Activated T-helper 2 cell treated with anti-CD3 and anti-CD28 coated beads, Interferon-gamma antibody, Interleukin-2, Interleukin-4, amounts not matched to agents 10 μg/mL and 5 μg/mL and 100 μg/mL, durations not matched to agents 14 hours and 24 hours and 36 hours (primary cell): ENCODE results near the gene ZNF593OS. TPM values are rescaled to one million over a fixed set of nuclear protein-coding genes. Genes with fewer than 3 reads are reported as not detected.
A peak's percentile ranks its signal among the peaks of the same experiment; 100 is the strongest.

Source experiments
- DNase-seq: peaks from one replicate; pipeline ENCODE4 v3.0.0; 2021; ENCODE audit warnings: low spot score
- H3K27ac Mint-ChIP-seq: one replicate; pipeline ENCODE4 v1.8.0; 2021; ENCODE audit warnings: mixed read lengths
- H3K27me3 Mint-ChIP-seq: one replicate; pipeline ENCODE4 v1.8.0; 2021; ENCODE audit warnings: low read depth, mixed read lengths
- H3K36me3 Mint-ChIP-seq: one replicate; pipeline ENCODE4 v1.8.0; 2021; ENCODE audit warnings: low read depth, mixed read lengths
- H3K4me1 Mint-ChIP-seq: one replicate; pipeline ENCODE4 v1.8.0; 2021; ENCODE audit warnings: low read depth, mixed read lengths
- H3K4me3 Mint-ChIP-seq: one replicate; pipeline ENCODE4 v1.8.0; 2021; ENCODE audit warnings: low read depth, mild to moderate bottlenecking, moderate library complexity, mixed read lengths
- H3K9me3 Mint-ChIP-seq: one replicate; pipeline ENCODE4 v1.8.0; 2021; ENCODE audit warnings: mixed read lengths
- intact Hi-C: fragments of 100-400 bp; cut with micrococcal nuclease; formaldehyde crosslinking; loops from one replicate; pipeline ENCODE4 v1.15.1; 2023
- total RNA-seq: library from RNA; stranded (reverse); gene quantifications from 2 replicates; pipeline ENCODE4 v1.2.3, GENCODE V29; 2022

The ZNF593OS gene
- total RNA-seq, 1 donor from 2014 or later, result not detected

- H3K36me3 Mint-ChIP-seq, result no peaks in the 10 kb centered on the region
- H3K9me3 Mint-ChIP-seq, result no peaks in the 10 kb centered on the region
- peaks cover 2% of the 10 kb centered on the region for H3K27me3 Mint-ChIP-seq
- no peak overlapping the region for H3K4me3 Mint-ChIP-seq
- peaks cover 23% of the 10 kb centered on the region for H3K4me1 Mint-ChIP-seq
- intact Hi-C loops, result no loop called here
- no peak overlapping the region for H3K27ac Mint-ChIP-seq
- no peak for DNase-seq
Observed at GRCh38 chr1:26195805-26196204, 24.2 kb upstream of the ZNF593OS start.

GRCh38 chr1:26191739-26192138 is 20.1 kb upstream of the ZNF593OS start:
- intact Hi-C loops, result no loop called here
- no peaks in the 10 kb centered on the region for H3K36me3 Mint-ChIP-seq
- H3K9me3 Mint-ChIP-seq, result no peaks in the 10 kb centered on the region
- H3K27me3 Mint-ChIP-seq, result peaks cover 2% of the 10 kb centered on the region
- peak overlapping the region; percentile 62 for H3K27ac Mint-ChIP-seq
- H3K4me1 Mint-ChIP-seq, result peaks cover 15% of the 10 kb centered on the region
- peak overlapping the region; percentile 13 for H3K4me3 Mint-ChIP-seq
- DNase-seq, result no peak

- H3K4me1 Mint-ChIP-seq, result peaks cover 15% of the 10 kb centered on the region
- intact Hi-C loops, result no loop called here
- H3K9me3 Mint-ChIP-seq, result no peaks in the 10 kb centered on the region
- H3K27me3 Mint-ChIP-seq, result peaks cover 2% of the 10 kb centered on the region
- no peak for DNase-seq
- H3K4me3 Mint-ChIP-seq, result no peak within 1 kb of the TSS
- H3K36me3 Mint-ChIP-seq, result no peaks in the 10 kb centered on the region
- H3K27ac Mint-ChIP-seq, result peak within 1 kb of the TSS; percentile 13
Observed at GRCh38 chr1:26190373-26190987, 18.8 kb upstream of the ZNF593OS start, which contains the start of gene CATSPER4. Gene CATSPER4 (plus strand): TSS chr1:26190602. CDS start chr1:26190628, 26 bp downstream.

GRCh38 chr1:26189751-26190275 is 18.2 kb upstream of the ZNF593OS start:
- Mint-ChIP-seq H3K4me1 (peaks cover 15% of the 10 kb centered on the region), H3K4me3 (no peak overlapping the region), H3K9me3 (no peaks in the 10 kb centered on the region), H3K36me3 (no peaks in the 10 kb centered on the region), H3K27ac (no peak overlapping the region), H3K27me3 (no peaks in the 10 kb centered on the region)
- intact Hi-C loops, result no loop called here
- no peak for DNase-seq

- intact Hi-C loops, result no loop called here
- no peak for DNase-seq
- Mint-ChIP-seq H3K27ac (no peak overlapping the region), H3K4me3 (no peak overlapping the region), H3K4me1 (peaks cover 15% of the 10 kb centered on the region), H3K36me3 (no peaks in the 10 kb centered on the region), H3K27me3 (no peaks in the 10 kb centered on the region), H3K9me3 (no peaks in the 10 kb centered on the region)
Observed at GRCh38 chr1:26189331-26189730, 17.7 kb upstream of the ZNF593OS start.

- intact Hi-C loops, result no loop called here
- Mint-ChIP-seq H3K27me3 (no peaks in the 10 kb centered on the region), H3K4me3 (no peak overlapping the region), H3K27ac (no peak overlapping the region), H3K36me3 (no peaks in the 10 kb centered on the region), H3K9me3 (no peaks in the 10 kb centered on the region), H3K4me1 (peaks cover 9% of the 10 kb centered on the region)
- DNase-seq, result no peak
Observed at GRCh38 chr1:26188477-26188876, 16.8 kb upstream of the ZNF593OS start.

- H3K36me3 Mint-ChIP-seq, result no peaks in the 10 kb centered on the region
- DNase-seq, result no peak
- H3K4me1 Mint-ChIP-seq, result peaks cover 9% of the 10 kb centered on the region
- intact Hi-C loops, result no loop called here
- no peaks in the 10 kb centered on the region for H3K27me3 Mint-ChIP-seq
- no peak overlapping the region for H3K27ac Mint-ChIP-seq
- no peak overlapping the region for H3K4me3 Mint-ChIP-seq
- H3K9me3 Mint-ChIP-seq, result no peaks in the 10 kb centered on the region
Observed at GRCh38 chr1:26187882-26188281, 16.2 kb upstream of the ZNF593OS start.

- Mint-ChIP-seq H3K27ac (no peak overlapping the region), H3K4me3 (no peak overlapping the region), H3K4me1 (peaks cover 3% of the 10 kb centered on the region), H3K27me3 (no peaks in the 10 kb centered on the region), H3K36me3 (no peaks in the 10 kb centered on the region), H3K9me3 (no peaks in the 10 kb centered on the region)
- intact Hi-C loops, result no loop called here
- DNase-seq, result no peak
Observed at GRCh38 chr1:26184883-26185282, 13.3 kb upstream of the ZNF593OS start.

GRCh38 chr1:26184086-26184485 is 12.5 kb upstream of the ZNF593OS start:
- H3K27ac Mint-ChIP-seq, result no peak overlapping the region
- DNase-seq, result no peak
- no peaks in the 10 kb centered on the region for H3K36me3 Mint-ChIP-seq
- no peaks in the 10 kb centered on the region for H3K27me3 Mint-ChIP-seq
- peaks cover 3% of the 10 kb centered on the region for H3K4me1 Mint-ChIP-seq
- intact Hi-C loops, result no loop called here
- H3K9me3 Mint-ChIP-seq, result no peaks in the 10 kb centered on the region
- no peak overlapping the region for H3K4me3 Mint-ChIP-seq

- intact Hi-C loops, result no loop called here
- Mint-ChIP-seq H3K27ac (no peak overlapping the region), H3K9me3 (no peaks in the 10 kb centered on the region), H3K4me3 (no peak overlapping the region), H3K36me3 (no peaks in the 10 kb centered on the region), H3K27me3 (no peaks in the 10 kb centered on the region), H3K4me1 (peaks cover 3% of the 10 kb centered on the region)
- no peak for DNase-seq
Observed at GRCh38 chr1:26182383-26182696, 10.7 kb upstream of the ZNF593OS start.

- Mint-ChIP-seq H3K27ac (no peak overlapping the region), H3K4me3 (no peak overlapping the region), H3K36me3 (no peaks in the 10 kb centered on the region), H3K9me3 (no peaks in the 10 kb centered on the region), H3K4me1 (peaks cover 5% of the 10 kb centered on the region), H3K27me3 (no peaks in the 10 kb centered on the region)
- intact Hi-C loops, result no loop called here
- no peak for DNase-seq
Observed at GRCh38 chr1:26181586-26182382, 10.2 kb upstream of the ZNF593OS start.

- no peak for DNase-seq
- Mint-ChIP-seq H3K4me3 (no peak overlapping the region), H3K27ac (no peak overlapping the region), H3K27me3 (no peaks in the 10 kb centered on the region), H3K4me1 (peaks cover 5% of the 10 kb centered on the region), H3K9me3 (no peaks in the 10 kb centered on the region), H3K36me3 (no peaks in the 10 kb centered on the region)
- intact Hi-C loops, result no loop called here
Observed at GRCh38 chr1:26180010-26180506, 8.4 kb upstream of the ZNF593OS start.

GRCh38 chr1:26177182-26177684 is 5.6 kb upstream of the ZNF593OS start, which contains the start of gene CNKSR1:
Gene CNKSR1 (plus strand): TSS chr1:26177491. CDS start chr1:26177548, 57 bp downstream.
- no peak for DNase-seq
- Mint-ChIP-seq H3K27ac (no peak within 1 kb of the TSS), H3K4me1 (peaks cover 11% of the 10 kb centered on the region), H3K9me3 (no peaks in the 10 kb centered on the region), H3K36me3 (no peaks in the 10 kb centered on the region), H3K4me3 (peak within 1 kb of the TSS; percentile 70), H3K27me3 (no peaks in the 10 kb centered on the region)
- intact Hi-C loops, result no loop called here
